B cell (primary cell): ENCODE measurements around the gene MAL. TPM values are rescaled to one million over a fixed set of nuclear protein-coding genes. Genes with fewer than 3 reads are reported as not detected.

Experiments used
- ATAC-seq: fragments of 200-7000 bp; cut with Tn5 transposase; one replicate; pipeline ENCODE4 v1.10.0; 2021; ENCODE audit warnings: low read depth, mild to moderate bottlenecking, moderate number of reproducible peaks, moderate library complexity
- CTCF ChIA-PET: fragments of 350-600 bp; sonication (Branson Sonifier 250); formaldehyde crosslinking; loops from one replicate; lab custom pipeline; 2021; ENCODE audit warnings: antibody characterized with exemption, inconsistent platforms; lab: Charles Lee
- POLR2A ChIA-PET: fragments of 350-600 bp; sonication (Branson Sonifier 250); formaldehyde crosslinking; loops from one replicate; lab custom pipeline; 2021; ENCODE audit warnings: antibody characterized with exemption; lab: Charles Lee
- DNase-seq: peaks from one replicate; pipeline ENCODE4 v3.0.0; 2013
- H2AFZ ChIP-seq: 2 replicates; pipeline ENCODE4 v1.6.1; 2012; ENCODE audit warnings: mild to moderate bottlenecking, low read depth, low read length; ENCODE audit not compliant: insufficient read depth, poor library complexity, severe bottlenecking
- H3K27ac ChIP-seq, 2 donors: 1 replicate in 1 of 2; 2 replicates in 1 of 2; pipeline ENCODE4 v1.5.1; 2012 to 2013; ENCODE audit warnings: low read length in 2 of 2, mild to moderate bottlenecking in 2 of 2, moderate library complexity in 1 of 2
- H3K27me3 ChIP-seq, 4 experiments: fragments of 200-600 bp in 1 of 4; sonication (generic) in 1 of 4; replicated peaks in 1 of 4; 1 replicate in 2 of 4; 2 replicates in 2 of 4; pipeline versions ENCODE4 v1.6.1 to v1.7.0; 2013 to 2016; ENCODE audit warnings: low read length in 3 of 4, mild to moderate bottlenecking in 2 of 4, mixed read lengths in 1 of 4, moderate library complexity in 1 of 4; ENCODE audit not compliant: insufficient read depth in 4 of 4, control insufficient read depth in 3 of 4; ENCODE audit errors: control extremely low read depth in 1 of 4
- H3K36me3 ChIP-seq, 2 experiments: replicated peaks in 1 of 2; 1 replicate in 1 of 2; 2 replicates in 1 of 2; pipeline versions ENCODE4 v1.6.1 to v1.7.1; 2013; ENCODE audit warnings: low read length in 1 of 2; ENCODE audit not compliant: insufficient read depth in 2 of 2, control insufficient read depth in 1 of 2; ENCODE audit errors: control extremely low read depth in 1 of 2, extremely low read depth in 1 of 2
- H3K4me1 ChIP-seq, 2 donors: fragments of 200-600 bp in 1 of 2; sonication (generic) in 1 of 2; 1 replicate in 1 of 2; 2 replicates in 1 of 2; pipeline versions ENCODE4 v1.5.1 to v1.6.1; 2013 to 2017; ENCODE audit warnings: low read length in 2 of 2; ENCODE audit not compliant: control insufficient read depth in 2 of 2, insufficient read depth in 2 of 2
- H3K4me2 ChIP-seq: replicated peaks from 2 replicates; pipeline ENCODE3; 2012; ENCODE audit warnings: mild to moderate bottlenecking, low read depth, low read length; ENCODE audit not compliant: poor library complexity, severe bottlenecking
- H3K4me3 ChIP-seq, 5 experiments: fragments of 200-600 bp in 1 of 5; sonication (generic) in 1 of 5; 1 replicate in 3 of 5; 2 replicates in 2 of 5; pipeline versions ENCODE4 v1.5.1 to v1.7.0; 2011 to 2016; ENCODE audit warnings: low read length in 4 of 5, mild to moderate bottlenecking in 4 of 5, low read depth in 2 of 5, control low read depth in 1 of 5, moderate library complexity in 1 of 5; ENCODE audit not compliant: insufficient read depth in 1 of 5; ENCODE audit errors: control extremely low read depth in 1 of 5, extremely low read depth in 1 of 5
- H3K79me2 ChIP-seq: fragments of 200-600 bp; sonication (generic); one replicate; pipeline ENCODE4 v1.6.0; 2016; ENCODE audit warnings: low read length; ENCODE audit not compliant: control insufficient read depth, insufficient read depth
- H3K9ac ChIP-seq: fragments of 200-600 bp; sonication (generic); 2 replicates; pipeline ENCODE4 v1.6.1; 2017; ENCODE audit warnings: mild to moderate bottlenecking, low read length, moderate library complexity
- H3K9me3 ChIP-seq, 3 donors: one replicate each; pipeline versions ENCODE4 v1.6.1 to v1.7.1; 2013; ENCODE audit warnings: low read length in 2 of 3; ENCODE audit not compliant: control insufficient read depth in 2 of 3, insufficient read depth in 1 of 3; ENCODE audit errors: control extremely low read depth in 1 of 3
- H4K20me1 ChIP-seq: 2 replicates; pipeline ENCODE4 v1.6.0; 2012; ENCODE audit warnings: mild to moderate bottlenecking, low read length; ENCODE audit not compliant: insufficient read depth, control insufficient read depth, poor library complexity, severe bottlenecking
- H3K27ac Mint-ChIP-seq: one replicate; pipeline ENCODE4 v1.8.0; 2021; ENCODE audit warnings: mixed read lengths
- H3K27me3 Mint-ChIP-seq: one replicate; pipeline ENCODE4 v1.8.0; 2021; ENCODE audit warnings: mixed read lengths
- H3K4me1 Mint-ChIP-seq: one replicate; pipeline ENCODE4 v1.8.0; 2021; ENCODE audit warnings: mixed read lengths
- H3K4me3 Mint-ChIP-seq: one replicate; pipeline ENCODE4 v1.8.0; 2021; ENCODE audit warnings: mixed read lengths
- H3K9me3 Mint-ChIP-seq: one replicate; pipeline ENCODE4 v1.8.0; 2022; ENCODE audit warnings: mixed read lengths; ENCODE audit not compliant: insufficient read depth
- EZH2 ChIP-seq: IDR thresholded peaks from 2 replicates; pipeline ENCODE4 v1.6.1; 2012; ENCODE audit warnings: borderline replicate concordance, low read depth, mild to moderate bottlenecking, moderate library complexity, low read length; ENCODE audit not compliant: insufficient read depth, poor library complexity, severe bottlenecking
- WGBS: methylation state at CpG from one replicate; pipeline ENCODE4 v1.1.5; 2013; ENCODE audit warnings: missing lambda C conversion rate; ENCODE audit not compliant: insufficient coverage; 5-methylcytosine and 5-hydroxymethylcytosine counted together
- intact Hi-C: fragments of 100-400 bp; cut with micrococcal nuclease; formaldehyde crosslinking; loops from one replicate; pipeline ENCODE4 v1.10.0; 2022
- polyA plus RNA-seq: library from polyadenylated mRNA; depleted of rRNA; stranded (reverse); fragments of >200 nt; gene quantifications from 2 replicates; pipeline ENCODE4 v1.2.3, GENCODE V29; 2012
- total RNA-seq, 2 donors: library from RNA; stranded (reverse); fragments of 120-200 nt in 1 of 2; gene quantifications; 1 replicate in 1 of 2; 2 replicates in 1 of 2; pipeline versions ENCODE4 v1.2.3 to v1.2.4, GENCODE V29; 2013 to 2022
- TF ChIP-seq, protein P1 (sequence below): fragments of 200-600 bp; IDR thresholded peaks from one replicate; pipeline ENCODE4 v1.8.0; 2022; ENCODE audit warnings: antibody characterized with exemption, mild to moderate bottlenecking

The MAL gene
- total and polyA plus RNA-seq, 2 donors (not counting 1 experiment from before 2014, with no cell fraction given): 0.74 to 3.0 TPM

DNA sequence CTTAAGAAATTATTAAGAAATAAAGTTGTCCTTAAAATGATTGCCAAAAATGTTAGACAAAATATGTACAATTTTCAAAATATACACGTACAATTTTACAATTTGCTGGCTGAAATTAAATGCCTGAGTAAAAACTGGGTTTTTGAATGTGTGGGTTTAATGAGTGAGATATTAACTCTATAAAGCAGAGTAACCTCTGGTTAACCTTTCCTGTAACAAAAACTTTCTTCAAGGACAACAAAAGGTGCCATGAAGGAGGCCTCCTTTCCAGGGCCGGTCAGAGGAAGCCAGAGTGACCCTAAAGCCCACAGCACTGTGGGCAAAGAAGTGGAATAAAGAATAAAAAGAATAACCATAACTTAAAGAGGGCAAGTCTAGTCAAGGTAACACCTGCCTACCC, 16.5 kb upstream of the MAL start:
- Mint-ChIP-seq H3K27ac (no peak overlapping the region), H3K4me1 (no peaks in the 10 kb centered on the region), H3K9me3 (no peaks in the 10 kb centered on the region), H3K27me3 (peaks cover 7% of the 10 kb centered on the region), H3K4me3 (no peak overlapping the region)
- ChIA-PET POLR2A (no interaction called here), CTCF (no interaction called here)
- ATAC-seq: no peak
- no peak for TF ChIP-seq EZH2
- TF ChIP-seq, protein P1, sequence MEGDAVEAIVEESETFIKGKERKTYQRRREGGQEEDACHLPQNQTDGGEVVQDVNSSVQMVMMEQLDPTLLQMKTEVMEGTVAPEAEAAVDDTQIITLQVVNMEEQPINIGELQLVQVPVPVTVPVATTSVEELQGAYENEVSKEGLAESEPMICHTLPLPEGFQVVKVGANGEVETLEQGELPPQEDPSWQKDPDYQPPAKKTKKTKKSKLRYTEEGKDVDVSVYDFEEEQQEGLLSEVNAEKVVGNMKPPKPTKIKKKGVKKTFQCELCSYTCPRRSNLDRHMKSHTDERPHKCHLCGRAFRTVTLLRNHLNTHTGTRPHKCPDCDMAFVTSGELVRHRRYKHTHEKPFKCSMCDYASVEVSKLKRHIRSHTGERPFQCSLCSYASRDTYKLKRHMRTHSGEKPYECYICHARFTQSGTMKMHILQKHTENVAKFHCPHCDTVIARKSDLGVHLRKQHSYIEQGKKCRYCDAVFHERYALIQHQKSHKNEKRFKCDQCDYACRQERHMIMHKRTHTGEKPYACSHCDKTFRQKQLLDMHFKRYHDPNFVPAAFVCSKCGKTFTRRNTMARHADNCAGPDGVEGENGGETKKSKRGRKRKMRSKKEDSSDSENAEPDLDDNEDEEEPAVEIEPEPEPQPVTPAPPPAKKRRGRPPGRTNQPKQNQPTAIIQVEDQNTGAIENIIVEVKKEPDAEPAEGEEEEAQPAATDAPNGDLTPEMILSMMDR: no peak
- H3K79me2 ChIP-seq: no peaks in the 10 kb centered on the region
- H3K4me3 ChIP-seq: no peak overlapping the region
- no peaks in the 10 kb centered on the region for H3K27me3 ChIP-seq
- DNase-seq: no peak
- H3K9me3 ChIP-seq: no peaks in the 10 kb centered on the region
- no peak overlapping the region for H3K4me2 ChIP-seq
- intact Hi-C loops: no loop called here
- no peak overlapping the region for H2AFZ ChIP-seq
- no peak overlapping the region for H3K9ac ChIP-seq
- H3K36me3 ChIP-seq: no peaks in the 10 kb centered on the region
- no peaks in the 10 kb centered on the region for H4K20me1 ChIP-seq
- no CpG with 5 or more reads among the region's 2 CpGs for WGBS
- H3K4me1 ChIP-seq: no peaks in the 10 kb centered on the region
- no peak overlapping the region for H3K27ac ChIP-seq

GRCh38 chr2:95009412-95009811, 16.1 kb upstream of the MAL start:
- 84% methylated on average over 2 of the region's 5 CpGs for WGBS
- Histone ChIP-seq H3K79me2 (no peaks in the 10 kb centered on the region), H3K27ac (no peak overlapping the region), H3K4me1 (no peaks in the 10 kb centered on the region), H3K9ac (no peak overlapping the region), H3K27me3 (no peaks in the 10 kb centered on the region), H3K4me2 (no peak overlapping the region), H3K36me3 (no peaks in the 10 kb centered on the region), H4K20me1 (no peaks in the 10 kb centered on the region), H3K4me3 (no peak overlapping the region), H2AFZ (no peak overlapping the region), H3K9me3 (no peaks in the 10 kb centered on the region)
- intact Hi-C loops: no loop called here
- Mint-ChIP-seq H3K4me1 (no peaks in the 10 kb centered on the region), H3K27ac (no peak overlapping the region), H3K27me3 (peaks cover 7% of the 10 kb centered on the region), H3K4me3 (no peak overlapping the region), H3K9me3 (no peaks in the 10 kb centered on the region)
- TF ChIP-seq, protein P1: no peak
- TF ChIP-seq EZH2: no peak
- CTCF ChIA-PET: no interaction called here
- no peak for DNase-seq
- POLR2A ChIA-PET: no interaction called here
- no peak for ATAC-seq
